NCI-H2196 treated with DMSO at 0.1 percent for 48 hours (cell line): Measurements from ENCODE around the gene DENND11.
"Not testable (repeated sequence)": the region's sequence is repeated elsewhere in the genome, so short reads cannot be mapped to it uniquely, and the experiment has no call there.

Experiments used
- DNase-seq: peaks from one replicate; lab custom pipeline; 2025; ENCODE audit not compliant: unreplicated experiment; lab: John Stamatoyannopoulos, UW

Gene DENND11

DNA sequence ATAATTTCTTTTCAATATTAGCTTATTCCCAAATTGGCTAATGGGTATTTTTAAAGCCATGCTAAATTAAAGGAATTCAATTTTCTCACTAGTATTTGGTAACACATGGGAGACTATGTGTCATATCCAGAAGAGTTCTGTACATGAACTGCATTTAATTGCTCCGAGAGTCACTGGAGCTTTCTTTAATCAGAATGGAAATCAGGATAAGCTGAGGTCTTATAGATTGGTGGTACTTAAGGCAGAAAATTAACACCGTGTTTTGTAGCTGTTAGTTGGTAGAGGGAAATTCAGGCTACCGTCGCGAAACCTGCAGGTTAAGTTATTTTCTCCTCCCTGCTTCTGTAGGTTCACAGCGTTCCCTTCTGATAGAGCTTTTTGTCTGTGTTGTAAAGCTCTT, 6.4 kb upstream of the DENND11 start, which contains the start of gene WEE2:
Gene WEE2 (plus strand): TSS at position 3 of the 400 bp plus-strand sequence. CDS start 406 bp downstream, outside the sequence.
- DNase-seq = no peak

- DNase-seq = no peak
Observed at GRCh38 chr7:141706239-141707064, 4.5 kb upstream of the DENND11 start.

DNA sequence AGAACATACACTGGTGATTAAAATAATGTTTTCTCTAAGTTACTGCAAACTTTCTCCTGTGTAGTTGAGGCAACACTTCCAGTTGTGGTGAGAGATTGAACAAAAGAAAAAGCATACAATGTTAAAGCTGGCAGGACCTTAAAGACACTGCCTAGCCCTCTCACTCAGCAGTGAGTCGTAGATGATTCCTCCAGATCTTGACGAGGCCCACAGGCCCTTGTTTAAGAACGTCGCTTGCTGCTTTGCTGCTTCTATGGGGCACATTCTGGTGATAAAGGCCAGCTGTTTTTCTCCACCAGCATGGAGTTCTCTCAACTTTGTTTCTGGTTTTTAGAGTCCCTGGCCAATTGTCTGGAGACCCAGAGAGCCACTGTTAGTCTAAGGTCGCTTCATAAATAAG, 2.8 kb upstream of the DENND11 start:
- no peak for DNase-seq

DNA sequence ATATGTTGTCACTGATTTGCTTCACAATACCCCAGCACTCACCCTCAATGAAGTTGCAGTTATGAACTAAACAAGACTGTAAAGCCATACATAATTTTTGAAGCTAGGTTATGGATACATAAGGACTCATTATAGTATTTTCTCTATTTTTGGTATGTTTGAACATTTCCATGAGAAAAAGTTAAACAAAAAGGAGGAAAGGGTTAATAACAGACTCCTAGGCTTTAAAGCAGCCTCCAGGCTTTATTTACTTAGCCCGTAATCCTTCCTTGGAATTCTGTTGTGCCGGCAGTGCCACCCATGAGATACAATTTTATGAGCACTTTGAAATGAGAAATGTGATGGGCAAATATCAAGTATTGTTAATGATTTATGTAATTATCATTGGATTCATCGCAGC, 2.1 kb upstream of the DENND11 start:
- DNase-seq = no peak

DNA sequence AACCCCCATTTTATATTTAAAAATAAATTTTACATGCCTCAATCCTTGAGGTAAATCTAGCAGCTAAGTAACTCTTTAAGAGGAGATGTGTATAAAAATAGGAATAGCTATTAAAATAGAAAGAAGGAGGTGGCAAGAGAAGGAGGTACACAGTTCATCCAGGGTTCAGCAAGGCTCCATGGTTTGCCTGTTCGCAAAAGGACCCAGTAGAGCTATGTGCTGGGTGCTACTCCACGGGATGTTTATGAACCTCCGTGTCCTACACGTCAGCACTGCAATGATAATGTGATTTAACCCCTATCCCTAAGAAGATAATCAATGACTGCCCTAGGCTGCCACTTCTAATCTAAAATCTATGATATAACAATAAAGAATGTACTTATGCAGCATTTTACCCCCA, 926 bp upstream of the DENND11 start:
- no peak for DNase-seq

DNA sequence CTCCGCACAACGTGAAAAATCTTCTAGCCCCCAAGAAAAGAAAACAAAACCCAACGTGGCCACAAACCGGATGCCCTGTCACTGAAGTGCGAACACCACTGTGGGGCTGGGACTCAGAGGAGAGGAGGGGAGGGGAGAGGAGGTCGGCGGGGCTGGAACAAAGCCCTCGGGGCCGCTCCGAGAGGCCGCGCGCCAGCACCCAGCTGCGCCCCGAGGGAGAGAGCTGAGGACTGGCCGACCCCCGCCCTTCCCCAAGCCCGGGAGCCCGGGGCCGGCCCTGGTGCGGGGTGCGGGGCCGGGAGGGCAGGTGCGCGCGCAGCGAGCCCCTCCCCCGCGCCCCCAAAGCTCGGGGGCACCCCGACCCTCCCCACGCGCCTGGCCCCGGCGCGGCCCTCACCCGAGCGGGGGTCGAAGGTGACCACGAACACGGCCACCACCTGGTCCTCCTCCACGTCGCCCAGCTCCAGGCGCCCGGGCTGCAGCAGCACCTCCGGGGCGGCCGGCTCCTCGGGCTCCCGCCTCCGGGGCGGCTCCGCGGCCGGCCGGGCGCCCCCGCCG, 398 bp downstream of the DENND11 start:
- no peak for DNase-seq

GRCh38 chr7:141700848-141701371, 1.1 kb downstream of the DENND11 start:
- DNase-seq = no peak

DNA sequence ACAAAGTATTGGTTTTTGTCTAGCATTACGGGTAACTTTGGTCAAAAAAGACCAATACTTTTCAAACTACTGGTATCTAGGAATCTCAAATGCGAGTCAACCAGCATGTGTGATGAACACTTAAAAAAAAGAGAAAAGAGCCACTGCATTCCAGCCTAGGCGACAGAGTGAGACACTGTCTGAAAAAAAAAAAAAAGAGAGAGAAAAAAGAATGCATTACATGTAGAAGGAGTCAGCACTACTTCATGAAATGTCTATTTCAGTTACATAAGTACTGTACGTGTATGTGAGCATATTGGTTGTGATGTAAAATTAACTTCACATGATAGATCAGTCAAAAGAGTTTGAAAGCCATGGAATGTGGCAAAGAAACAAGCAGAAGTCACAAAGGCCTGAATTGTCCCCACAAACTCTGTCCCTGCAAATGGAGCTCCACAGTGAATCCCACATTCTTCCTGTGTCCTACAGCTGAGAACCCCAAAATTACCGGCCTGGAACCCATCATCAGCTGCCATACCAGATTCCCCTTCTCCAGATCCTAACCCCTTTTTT, 1.6 kb downstream of the DENND11 start:
- no peak for DNase-seq

- DNase-seq = no peak
Observed at GRCh38 chr7:141699860-141700259, 2.1 kb downstream of the DENND11 start.

DNA sequence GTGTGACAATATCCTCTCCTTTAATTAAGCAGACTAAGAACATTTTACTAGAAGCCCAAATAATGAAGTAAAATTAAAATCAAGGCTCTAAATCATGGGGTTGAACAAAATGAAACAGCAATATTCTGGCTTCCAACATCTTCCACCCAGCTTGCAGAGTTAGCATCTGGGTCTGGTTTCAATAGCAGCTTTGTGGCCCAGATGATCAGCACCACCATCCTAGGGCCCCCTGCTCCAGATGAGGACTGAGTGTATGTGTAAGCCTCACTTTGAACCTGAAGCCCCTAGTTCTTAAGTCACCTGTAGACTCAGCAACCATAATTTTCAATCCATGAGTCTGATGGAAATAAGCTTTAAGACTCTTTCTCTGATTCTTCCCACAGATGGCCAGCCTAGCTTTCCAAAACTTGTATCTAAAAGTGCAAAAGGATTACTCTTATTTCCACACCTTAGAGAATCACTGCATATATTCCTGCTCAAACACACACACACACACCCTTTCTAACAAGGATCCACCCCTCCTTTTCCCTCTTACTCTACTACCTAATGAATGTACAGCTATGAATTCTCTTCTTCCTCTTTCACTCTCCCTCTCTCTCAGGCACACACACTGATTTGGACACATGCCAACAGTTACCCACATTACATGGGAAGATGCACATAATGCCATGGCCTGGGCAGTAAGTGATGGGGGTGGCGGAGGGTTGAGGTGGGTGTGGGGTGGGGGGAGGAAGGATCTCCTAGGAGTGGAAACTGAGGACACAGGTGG, 3.5 kb downstream of the DENND11 start:
- no peak for DNase-seq

DNA sequence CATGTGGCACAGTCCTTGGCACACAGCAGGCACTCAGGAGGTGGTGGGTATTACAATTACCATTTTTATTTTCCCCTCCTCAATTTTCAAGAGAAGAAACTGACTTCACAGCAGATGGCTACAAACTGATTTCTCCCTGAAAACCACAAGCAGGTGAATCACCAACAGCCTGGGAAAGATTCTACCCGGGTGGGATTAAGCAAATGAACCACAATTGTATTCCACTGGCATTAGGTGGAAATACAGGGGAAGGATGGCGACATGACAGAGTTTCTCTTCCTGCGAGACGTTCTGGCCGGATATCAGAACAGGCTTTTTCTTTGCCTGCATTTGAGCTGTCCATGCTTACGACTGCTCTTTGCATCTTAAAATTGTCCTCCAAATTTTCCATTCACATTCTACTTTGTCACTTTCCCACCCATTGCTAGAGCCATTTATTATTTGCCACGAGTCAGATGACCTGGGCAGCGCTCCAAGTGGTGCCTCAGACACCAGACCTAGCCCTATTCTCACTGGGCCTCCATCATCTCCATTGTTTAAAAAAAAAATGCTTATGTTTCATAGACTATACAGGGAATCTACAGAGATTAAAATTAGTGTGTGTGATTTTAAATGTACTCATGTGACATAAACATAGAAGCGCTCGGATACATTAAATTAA, 4.6 kb downstream of the DENND11 start:
- no peak for DNase-seq

GRCh38 chr7:141696348-141696747, 5.6 kb downstream of the DENND11 start:
- DNase-seq = no peak

DNA sequence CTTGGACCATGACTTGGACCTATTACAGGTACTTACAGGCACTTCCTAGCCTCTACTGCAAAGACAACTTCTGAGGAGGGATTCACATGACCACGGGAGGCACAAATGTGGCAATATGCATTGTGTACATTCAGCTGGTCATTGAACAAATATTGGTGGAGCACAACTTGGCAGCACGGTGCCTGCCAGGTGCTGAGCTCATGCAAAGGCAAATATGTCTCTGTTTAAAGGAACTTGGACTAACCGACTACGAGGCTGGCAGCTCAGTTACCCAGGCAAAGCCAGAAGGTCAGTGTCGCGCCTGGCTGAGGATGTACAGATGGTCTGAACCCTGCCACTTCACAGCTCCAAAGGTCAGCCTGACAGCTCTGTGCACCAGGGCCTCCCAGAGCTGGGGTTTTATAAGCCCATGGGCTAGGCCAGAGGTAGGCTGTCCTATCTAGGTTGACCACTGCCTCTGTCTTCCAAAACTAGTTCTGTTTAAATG, 6.1 kb downstream of the DENND11 start:
- DNase-seq = peak; percentile 31

DNA sequence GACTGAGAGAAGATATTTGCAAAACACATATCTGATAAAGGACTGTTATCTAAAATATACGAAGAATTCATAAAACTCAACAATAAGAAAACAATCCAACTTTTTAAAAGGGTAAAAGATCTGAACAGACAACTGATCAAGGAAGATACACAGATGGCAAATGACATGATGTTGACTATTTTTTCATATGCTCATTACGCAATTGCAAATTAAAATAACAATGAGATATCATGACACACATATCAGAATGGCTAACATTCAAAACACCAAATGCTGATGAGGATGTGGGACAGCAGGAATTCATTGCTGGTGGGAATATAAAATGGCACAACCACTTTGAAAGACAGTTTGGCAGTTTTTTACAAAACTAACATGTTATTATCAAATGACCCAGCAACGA, 8.9 kb downstream of the DENND11 start:
- no peak for DNase-seq

DNA sequence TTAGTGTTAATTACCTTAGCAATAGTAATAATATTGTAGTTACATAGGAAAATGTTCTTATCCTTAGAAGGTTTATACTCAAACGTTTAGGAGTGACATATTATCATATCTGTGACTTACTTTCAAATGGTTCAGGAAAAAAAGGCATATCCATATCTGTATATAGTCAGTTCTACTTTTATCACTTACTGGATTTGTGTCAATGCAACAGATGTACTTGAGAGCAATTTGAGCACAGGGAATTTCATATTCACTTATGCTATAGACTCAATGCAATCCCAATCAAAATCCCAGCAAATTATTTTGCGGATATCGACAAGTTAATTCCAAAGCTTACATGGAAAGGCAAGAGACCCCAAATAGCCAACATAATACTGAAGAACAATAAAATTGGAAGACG, 10.0 kb downstream of the DENND11 start:
- DNase-seq = no peak

DNA sequence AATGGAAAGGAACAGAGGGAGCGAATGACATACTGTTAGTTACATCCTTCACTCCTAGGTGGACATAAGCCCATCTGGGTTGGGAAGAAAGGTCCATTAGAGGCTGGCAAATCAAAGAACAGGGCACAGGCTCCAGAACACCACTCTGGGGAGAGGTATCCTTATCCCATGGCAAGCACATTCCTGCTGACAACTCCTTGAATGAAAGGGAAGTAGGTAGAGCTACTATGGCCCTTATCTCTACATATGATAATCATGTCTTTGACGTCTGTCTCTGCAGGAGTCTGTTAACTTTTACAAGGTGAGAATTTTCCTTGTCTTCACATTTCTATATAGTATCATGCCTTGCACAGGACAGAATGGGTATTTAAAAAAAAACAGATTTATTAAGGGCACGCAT, 10.4 kb downstream of the DENND11 start:
- DNase-seq = no peak

DNA sequence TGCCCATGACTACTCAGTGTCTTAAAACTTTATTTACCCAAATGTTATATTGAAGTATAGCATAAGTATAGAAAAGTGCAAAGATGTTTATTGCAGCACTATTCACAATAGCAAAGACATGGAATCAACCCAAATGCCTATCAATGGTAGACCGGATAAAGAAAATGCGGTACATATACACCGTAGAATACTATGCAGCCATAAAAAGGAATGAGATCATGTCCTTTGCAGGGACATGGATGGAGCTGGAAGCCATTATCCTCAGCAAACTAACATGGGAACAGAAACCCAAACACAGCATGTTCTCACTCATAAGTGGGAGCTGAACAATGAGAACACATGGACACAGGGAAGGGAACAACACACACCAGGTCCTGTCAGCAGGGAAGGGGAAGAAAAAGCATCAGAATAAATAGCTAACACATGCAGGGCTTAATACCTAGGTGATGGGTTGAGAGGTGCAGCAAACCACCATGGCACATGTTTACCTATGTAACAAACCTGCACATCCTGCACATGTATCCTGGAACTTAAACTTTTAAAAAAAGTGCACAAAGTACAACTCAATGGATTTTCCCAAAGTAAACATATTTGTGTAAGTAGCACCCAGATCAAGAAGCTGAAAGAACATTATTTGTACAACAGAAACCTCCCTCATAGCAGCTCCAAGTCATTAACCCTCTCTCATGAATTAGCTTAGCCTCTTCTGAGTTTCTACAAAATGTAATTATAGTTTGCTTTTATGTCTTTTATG, 12.7 kb downstream of the DENND11 start:
- not testable (repeated sequence) for DNase-seq

- no peak for DNase-seq
Observed at GRCh38 chr7:141688043-141688442, 13.9 kb downstream of the DENND11 start.

DNA sequence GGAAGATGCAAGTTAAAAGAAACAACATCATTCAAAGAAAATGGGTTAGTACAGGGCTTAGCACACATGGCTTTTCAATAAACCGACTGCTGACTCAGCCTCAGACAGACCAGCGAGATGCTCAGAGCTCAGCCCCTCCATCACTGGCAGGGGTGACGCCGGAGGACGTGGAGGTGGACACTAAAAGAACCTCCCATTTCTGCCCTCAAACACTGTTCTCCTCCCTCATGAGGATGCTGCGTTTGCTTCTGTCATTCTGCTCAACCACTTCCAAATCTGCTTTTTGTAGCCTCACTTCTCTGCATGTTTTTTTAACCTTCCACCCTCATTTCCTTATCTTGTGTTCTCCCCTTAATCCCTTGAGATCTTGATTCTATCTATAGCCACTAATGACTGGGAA, 15.3 kb downstream of the DENND11 start:
- DNase-seq = no peak

GRCh38 chr7:141686074-141686473, 15.9 kb downstream of the DENND11 start:
- DNase-seq = no peak
